SJSA1 (cell line): ENCODE data around the gene MACIR. TPM values are rescaled to one million over a fixed set of nuclear protein-coding genes. Genes with fewer than 3 reads are reported as not detected.

Experiments
- DNase-seq, 2 experiments: peaks; one replicate each; pipeline ENCODE4 v3.0.0-alpha.2; 2015 to 2020; ENCODE audit warnings: low spot score in 2 of 2, low read depth in 1 of 2
- H3K27ac ChIP-seq: fragments of 250-450 bp; sonication (Bioruptor Pico); 2 replicates; pipeline ENCODE4 v1.5.1; 2020; ENCODE audit warnings: mild to moderate bottlenecking, moderate library complexity
- H3K27me3 ChIP-seq: fragments of 250-450 bp; sonication (Bioruptor Pico); replicated peaks from 2 replicates; pipeline ENCODE4 v1.5.1; 2020; ENCODE audit warnings: mild to moderate bottlenecking, moderate library complexity
- H3K36me3 ChIP-seq: fragments of 250-450 bp; sonication (Bioruptor Pico); 2 replicates; pipeline ENCODE4 v1.5.1; 2020; ENCODE audit warnings: mild to moderate bottlenecking
- H3K4me1 ChIP-seq: fragments of 250-450 bp; sonication (Bioruptor Pico); replicated peaks from 2 replicates; pipeline ENCODE4 v1.6.1; 2021; ENCODE audit warnings: mild to moderate bottlenecking
- H3K4me3 ChIP-seq: fragments of 250-450 bp; sonication (Bioruptor Pico); 2 replicates; pipeline ENCODE4 v1.5.1; 2020; ENCODE audit warnings: mild to moderate bottlenecking
- H3K9me3 ChIP-seq: fragments of 250-450 bp; sonication (Bioruptor Pico); replicated peaks from 2 replicates; pipeline ENCODE4 v1.5.1; 2020; ENCODE audit warnings: mild to moderate bottlenecking
- total RNA-seq: library from RNA; depleted of rRNA; stranded (reverse); fragments of >200 nt; shearing (Covaris generic); gene quantifications from 2 replicates; pipeline ENCODE4 v1.2.3, GENCODE V29; 2014

The MACIR gene
- total RNA-seq, 1 experiment from 2014 or later = 11.5 TPM

DNA sequence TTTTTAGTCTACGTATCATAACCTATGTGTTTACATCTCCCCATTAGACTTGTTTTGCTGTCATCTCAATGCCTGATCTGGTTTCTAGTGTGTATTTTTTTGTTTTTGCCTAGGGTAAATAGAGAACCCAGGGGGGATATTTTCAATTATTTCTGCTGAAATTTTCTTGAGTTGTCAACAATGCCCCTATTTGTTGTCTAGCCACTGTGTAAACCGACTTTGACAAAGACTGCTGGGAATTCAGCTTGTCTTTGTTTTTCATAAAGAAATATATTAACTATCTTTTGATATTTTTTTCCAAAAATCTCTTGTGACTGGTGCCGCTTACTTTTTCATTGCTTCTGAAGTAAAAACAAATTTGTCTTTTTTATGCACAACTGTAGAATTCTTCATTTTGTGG, 28.1 kb downstream of the MACIR start:
- no peaks in the 10 kb centered on the region for H3K27me3 ChIP-seq
- H3K36me3 ChIP-seq = no peaks in the 10 kb centered on the region
- no peak overlapping the region for H3K27ac ChIP-seq
- no peaks in the 10 kb centered on the region for H3K4me1 ChIP-seq
- no peaks in the 10 kb centered on the region for H3K9me3 ChIP-seq
- no peak for DNase-seq
- no peak overlapping the region for H3K4me3 ChIP-seq

DNA sequence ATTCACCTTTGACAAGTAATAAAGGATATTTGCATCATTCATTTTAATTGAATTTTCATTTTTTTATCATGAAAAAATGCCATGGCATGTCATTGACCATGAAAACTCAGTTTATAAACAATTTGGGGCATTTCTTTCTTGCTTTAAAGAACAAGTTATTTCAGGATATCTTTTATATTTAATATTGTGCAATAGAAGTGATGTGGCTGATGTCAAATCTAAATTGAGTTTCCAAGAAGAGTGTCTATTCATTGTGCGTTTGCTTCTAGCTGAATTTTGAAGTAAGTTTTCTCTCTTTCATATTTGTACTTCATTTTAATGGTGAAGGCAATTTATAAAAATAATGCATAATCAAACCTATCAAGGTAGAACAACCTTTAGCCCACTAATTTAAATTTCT, 30.5 kb downstream of the MACIR start:
- Histone ChIP-seq H3K9me3 (no peaks in the 10 kb centered on the region), H3K4me1 (no peaks in the 10 kb centered on the region), H3K36me3 (no peaks in the 10 kb centered on the region), H3K4me3 (no peak overlapping the region), H3K27me3 (no peaks in the 10 kb centered on the region), H3K27ac (no peak overlapping the region)
- no peak for DNase-seq

DNA sequence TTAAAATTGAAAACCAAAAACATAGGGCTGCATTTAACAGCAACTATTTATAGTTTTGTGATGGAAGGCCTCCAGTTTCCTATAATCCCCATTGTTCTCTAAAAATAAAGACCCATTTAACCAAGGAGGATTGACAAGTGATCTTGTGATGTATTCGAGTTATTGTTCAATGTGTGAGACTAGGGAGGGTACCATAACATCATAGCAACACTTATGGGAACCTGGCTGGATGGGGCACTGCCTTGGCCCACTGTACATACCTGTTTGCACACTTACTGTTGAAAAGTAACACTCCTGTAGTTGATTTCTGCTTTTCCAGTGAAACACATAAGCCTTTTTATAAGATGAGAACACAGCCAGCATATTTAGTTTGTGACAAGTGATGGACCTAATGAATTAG, 32.3 kb downstream of the MACIR start:
- H3K36me3 ChIP-seq = no peaks in the 10 kb centered on the region
- H3K9me3 ChIP-seq = no peaks in the 10 kb centered on the region
- no peaks in the 10 kb centered on the region for H3K4me1 ChIP-seq

GRCh38 chr5:103291606-103292005, 33.0 kb downstream of the MACIR start:
- Histone ChIP-seq H3K9me3 (no peaks in the 10 kb centered on the region), H3K4me1 (no peaks in the 10 kb centered on the region), H3K27me3 (no peaks in the 10 kb centered on the region), H3K36me3 (no peaks in the 10 kb centered on the region), H3K4me3 (no peak overlapping the region), H3K27ac (no peak overlapping the region)
- no peak for DNase-seq

More for the DNA sequence above, 32.3 kb downstream of the MACIR start:
- Histone ChIP-seq H3K27me3 (no peaks in the 10 kb centered on the region), H3K27ac (no peak overlapping the region), H3K4me3 (no peak overlapping the region)
- DNase-seq = no peak

GRCh38 chr5:103293099-103293498, 34.5 kb downstream of the MACIR start:
- Histone ChIP-seq H3K9me3 (no peaks in the 10 kb centered on the region), H3K4me3 (no peak overlapping the region), H3K27ac (no peak overlapping the region), H3K36me3 (no peaks in the 10 kb centered on the region), H3K27me3 (no peaks in the 10 kb centered on the region), H3K4me1 (no peaks in the 10 kb centered on the region)
- DNase-seq = no peak

GRCh38 chr5:103293719-103294118, 35.2 kb downstream of the MACIR start:
- Histone ChIP-seq H3K36me3 (no peaks in the 10 kb centered on the region), H3K27me3 (no peaks in the 10 kb centered on the region), H3K4me1 (no peaks in the 10 kb centered on the region), H3K4me3 (no peak overlapping the region), H3K9me3 (no peaks in the 10 kb centered on the region), H3K27ac (no peak overlapping the region)
- no peak for DNase-seq

GRCh38 chr5:103294906-103295305, 36.3 kb downstream of the MACIR start:
- Histone ChIP-seq H3K27ac (no peak overlapping the region), H3K27me3 (no peaks in the 10 kb centered on the region), H3K9me3 (no peaks in the 10 kb centered on the region), H3K4me3 (no peak overlapping the region), H3K4me1 (no peaks in the 10 kb centered on the region), H3K36me3 (no peaks in the 10 kb centered on the region)
- no peak for DNase-seq

DNA sequence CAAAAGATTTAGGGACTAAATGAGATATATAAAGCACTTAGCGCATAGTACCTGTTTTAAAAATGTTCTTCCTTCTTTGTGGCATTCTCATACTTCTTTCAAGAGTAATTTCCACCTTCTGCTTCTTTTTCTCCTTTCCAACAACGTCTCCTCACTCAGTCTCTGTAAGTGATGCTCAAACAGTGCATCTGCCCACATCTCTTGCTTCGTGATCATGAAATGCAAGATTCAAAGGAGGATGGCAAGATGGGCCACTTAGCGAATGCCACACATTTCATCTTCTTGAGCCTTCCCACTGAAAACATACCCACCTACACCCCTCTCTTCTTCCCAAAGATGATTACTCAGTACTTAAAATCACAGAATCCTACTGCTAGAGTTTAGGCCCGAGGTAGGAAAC, 36.9 kb downstream of the MACIR start:
- no peak for DNase-seq
- no peak overlapping the region for H3K27ac ChIP-seq
- no peak overlapping the region for H3K4me3 ChIP-seq
- H3K4me1 ChIP-seq = no peaks in the 10 kb centered on the region
- H3K27me3 ChIP-seq = no peaks in the 10 kb centered on the region
- no peaks in the 10 kb centered on the region for H3K36me3 ChIP-seq
- no peaks in the 10 kb centered on the region for H3K9me3 ChIP-seq

DNA sequence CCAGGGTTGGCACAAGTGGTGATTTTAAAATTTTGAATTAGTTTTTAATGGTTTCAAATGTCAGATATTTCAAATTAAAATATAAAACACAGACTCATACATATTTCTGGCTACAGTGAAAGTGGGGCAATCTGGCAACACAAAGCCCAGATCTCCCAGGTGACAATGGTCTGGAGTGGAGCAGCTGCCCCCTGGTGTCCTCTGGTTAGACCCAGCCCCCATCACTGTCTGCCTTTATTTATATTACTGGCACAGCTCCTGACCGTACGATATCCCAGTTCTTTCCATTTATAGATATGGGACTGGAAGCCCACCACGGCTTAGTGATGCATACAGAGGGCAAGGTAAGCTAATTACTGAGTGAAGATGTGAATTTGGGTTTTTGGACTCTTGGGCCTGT, 37.3 kb downstream of the MACIR start:
- Histone ChIP-seq H3K27me3 (no peaks in the 10 kb centered on the region), H3K4me3 (no peak overlapping the region), H3K36me3 (no peaks in the 10 kb centered on the region), H3K27ac (no peak overlapping the region), H3K9me3 (no peaks in the 10 kb centered on the region), H3K4me1 (no peaks in the 10 kb centered on the region)
- no peak for DNase-seq

DNA sequence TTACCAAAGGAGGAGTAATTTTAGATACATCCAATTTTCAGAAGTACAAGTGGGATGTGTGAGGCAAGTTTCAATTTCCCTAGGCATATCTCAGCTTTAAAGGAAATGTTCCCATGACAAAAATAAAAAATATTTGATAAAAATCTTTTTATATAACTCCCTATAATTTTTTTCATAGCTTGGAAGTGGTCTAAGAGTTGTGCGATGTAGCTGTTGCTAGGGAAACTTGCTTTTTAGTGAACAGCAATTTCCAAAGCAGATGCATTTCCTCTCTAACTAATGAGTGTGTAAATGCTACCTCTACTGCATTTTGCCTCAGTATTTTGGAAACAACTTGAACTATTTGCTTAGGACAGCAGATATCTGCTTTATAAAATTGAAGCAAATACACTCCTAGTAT, 39.6 kb downstream of the MACIR start:
- Histone ChIP-seq H3K27ac (no peak overlapping the region), H3K9me3 (no peaks in the 10 kb centered on the region), H3K4me3 (no peak overlapping the region), H3K27me3 (no peaks in the 10 kb centered on the region), H3K36me3 (no peaks in the 10 kb centered on the region), H3K4me1 (no peaks in the 10 kb centered on the region)
- DNase-seq = no peak

DNA sequence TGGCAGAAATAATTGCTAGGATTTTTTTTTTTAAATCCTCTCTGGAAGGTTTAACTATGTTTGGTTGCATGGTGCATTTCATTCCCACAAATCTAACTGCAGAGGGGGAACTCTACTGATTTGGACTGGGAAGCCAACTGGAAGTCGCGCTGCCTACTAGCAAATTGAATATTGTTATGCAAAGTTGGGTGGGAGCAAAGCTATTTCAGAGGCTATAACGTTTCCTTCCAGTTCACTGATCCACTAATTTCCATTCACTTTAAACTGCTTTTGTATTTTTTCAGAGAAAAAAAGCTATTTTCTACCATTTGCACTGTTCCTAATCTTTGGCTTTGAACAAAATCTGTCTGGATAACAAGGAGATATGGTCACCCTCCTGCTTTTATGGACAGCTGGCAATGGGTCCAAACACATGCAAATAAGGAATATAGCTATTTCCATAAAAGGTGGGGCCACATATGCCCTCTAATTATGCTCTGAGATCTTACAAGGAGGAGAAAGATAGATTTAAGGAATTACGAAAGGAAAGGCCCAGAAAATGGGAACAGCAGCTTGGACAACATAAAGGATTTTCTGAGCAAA, 40.1 kb downstream of the MACIR start:
- DNase-seq = no peak
- H3K4me3 ChIP-seq = no peak overlapping the region
- H3K9me3 ChIP-seq = no peaks in the 10 kb centered on the region
- no peaks in the 10 kb centered on the region for H3K36me3 ChIP-seq
- no peaks in the 10 kb centered on the region for H3K4me1 ChIP-seq
- no peak overlapping the region for H3K27ac ChIP-seq
- no peaks in the 10 kb centered on the region for H3K27me3 ChIP-seq

DNA sequence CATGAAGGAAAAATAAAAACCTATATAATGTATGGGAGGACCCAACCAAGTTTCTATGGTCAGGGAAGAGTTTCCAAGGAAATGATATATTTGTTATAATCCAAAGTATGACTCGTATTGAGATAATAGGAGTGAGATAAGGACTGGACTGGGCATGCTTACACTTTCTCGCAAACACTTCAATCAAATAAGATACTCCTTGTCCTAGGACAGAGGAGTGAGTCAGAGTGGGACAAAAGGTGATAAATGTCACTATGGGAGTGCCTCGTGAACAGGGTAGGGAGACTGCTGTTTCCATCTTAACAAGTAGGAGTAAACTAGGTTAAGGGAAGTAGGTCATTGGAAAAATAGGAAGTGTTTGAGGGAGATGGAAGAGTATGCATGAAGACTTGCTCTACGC, 47.2 kb downstream of the MACIR start:
- DNase-seq = no peak
- H3K4me1 ChIP-seq = no peaks in the 10 kb centered on the region
- no peaks in the 10 kb centered on the region for H3K9me3 ChIP-seq
- H3K27ac ChIP-seq = no peak overlapping the region
- no peaks in the 10 kb centered on the region; the same call in 1 of the 2 replicates for H3K27me3 ChIP-seq
- no peak overlapping the region for H3K4me3 ChIP-seq
- H3K36me3 ChIP-seq = no peaks in the 10 kb centered on the region

- H3K27me3 ChIP-seq = no peaks in the 10 kb centered on the region; the same call in 1 of the 2 replicates
- H3K36me3 ChIP-seq = no peaks in the 10 kb centered on the region
- no peaks in the 10 kb centered on the region for H3K9me3 ChIP-seq
- no peak overlapping the region for H3K4me3 ChIP-seq
- H3K27ac ChIP-seq = no peak overlapping the region
- H3K4me1 ChIP-seq = no peaks in the 10 kb centered on the region
- no peak for DNase-seq
These were observed 48.9 kb downstream of the MACIR start for GRCh38 chr5:103307470-103307869.

DNA sequence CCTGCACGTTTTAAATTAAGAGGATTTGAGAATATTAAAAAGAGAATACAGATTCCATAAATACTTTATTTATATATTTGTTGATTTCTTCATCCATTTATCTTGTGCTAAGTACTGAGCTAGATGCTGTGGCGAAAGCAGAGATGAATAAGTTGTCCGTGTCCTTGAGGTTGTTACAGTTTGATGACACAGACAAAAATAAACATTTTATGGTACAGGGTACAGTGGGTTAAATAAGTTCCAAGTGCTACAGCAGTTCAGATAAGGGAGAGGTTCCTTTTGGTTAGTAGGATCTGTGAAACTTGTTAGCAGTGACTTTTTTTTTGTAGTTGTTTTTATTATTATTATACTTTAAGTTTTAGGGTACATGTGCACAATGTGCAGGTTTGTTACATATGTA, 50.2 kb downstream of the MACIR start:
- Histone ChIP-seq H3K36me3 (no peaks in the 10 kb centered on the region), H3K4me3 (no peak overlapping the region), H3K27me3 (no peaks in the 10 kb centered on the region; the same call in 1 of the 2 replicates), H3K9me3 (no peaks in the 10 kb centered on the region), H3K4me1 (no peaks in the 10 kb centered on the region), H3K27ac (no peak overlapping the region)
- no peak for DNase-seq

DNA sequence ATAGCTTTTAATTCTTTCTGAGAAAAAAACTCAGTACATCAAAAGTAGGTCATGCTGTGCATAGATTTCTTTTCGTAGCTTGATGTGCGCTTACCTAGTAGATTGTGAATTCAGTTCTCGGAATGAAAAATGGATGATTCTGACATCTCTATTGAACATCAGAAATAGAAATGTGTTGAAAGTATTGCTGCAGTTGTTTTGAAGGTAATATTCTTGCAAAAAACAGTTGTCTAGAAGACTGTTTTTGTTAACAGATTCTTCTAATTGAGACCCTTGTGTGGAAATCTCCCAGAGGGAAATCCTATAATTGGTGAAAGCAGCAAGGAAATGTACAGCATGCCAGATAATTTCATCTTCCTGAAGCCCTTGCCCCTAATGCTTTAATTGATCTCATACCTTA, 54.5 kb downstream of the MACIR start:
- Histone ChIP-seq H3K36me3 (no peaks in the 10 kb centered on the region), H3K27ac (no peak overlapping the region), H3K4me3 (no peak overlapping the region), H3K9me3 (no peaks in the 10 kb centered on the region), H3K27me3 (no peaks in the 10 kb centered on the region), H3K4me1 (no peaks in the 10 kb centered on the region)
- DNase-seq = no peak
